Skeletal muscle tissue (tissue), 4 donors: ENCODE results near the gene FAM209B. TPM values are rescaled to one million over a fixed set of nuclear protein-coding genes. Genes with fewer than 3 reads are reported as not detected.
"Not testable (repeated sequence)": the region's sequence is repeated elsewhere in the genome, so short reads cannot be mapped to it uniquely, and the experiment has no call there.

ENCODE experiments used
- H3K27ac ChIP-seq: one replicate; pipeline ENCODE4 v1.7.0; 2013; ENCODE audit warnings: mild to moderate bottlenecking, low read depth, low read length, inconsistent platforms
- H3K27me3 ChIP-seq, 3 donors: one replicate each; pipeline ENCODE4 v1.7.0; 2013; ENCODE audit warnings: low read length in 3 of 3; ENCODE audit not compliant: control insufficient read depth in 3 of 3, insufficient read depth in 3 of 3
- H3K36me3 ChIP-seq, 3 donors: one replicate each; pipeline ENCODE4 v1.7.0; 2013; ENCODE audit warnings: low read length in 3 of 3; ENCODE audit not compliant: control insufficient read depth in 3 of 3, insufficient read depth in 3 of 3
- H3K4me1 ChIP-seq, 3 donors: one replicate each; pipeline ENCODE4 v1.7.0; 2013; ENCODE audit warnings: low read length in 3 of 3, mild to moderate bottlenecking in 3 of 3; ENCODE audit not compliant: control insufficient read depth in 3 of 3, insufficient read depth in 3 of 3
- H3K4me3 ChIP-seq, 3 donors: one replicate each; pipeline ENCODE4 v1.7.0; 2013; ENCODE audit warnings: low read length in 3 of 3
- H3K9ac ChIP-seq, 3 donors: one replicate each; pipeline ENCODE4 v1.7.0; 2013; ENCODE audit warnings: low read length in 3 of 3, mild to moderate bottlenecking in 3 of 3, moderate library complexity in 2 of 3, low read depth in 1 of 3
- H3K9me3 ChIP-seq, 3 donors: one replicate each; pipeline ENCODE4 v1.7.0; 2013; ENCODE audit warnings: low read length in 3 of 3; ENCODE audit not compliant: control insufficient read depth in 3 of 3
- total RNA-seq: library from RNA; depleted of rRNA; stranded (reverse); fragments of >200 nt; gene quantifications from one replicate; pipeline ENCODE4 v1.2.3, GENCODE V29; 2014
- donor health status: Osteomylitis.

Gene FAM209B
- total RNA-seq, 1 donor from 2014 or later, result not detected

GRCh38 chr20:56513161-56514150 lies 19.6 kb upstream of the FAM209B start:
- no peak overlapping the region for H3K4me3 ChIP-seq
- no peaks in the 10 kb centered on the region for H3K27me3 ChIP-seq
- H3K36me3 ChIP-seq, result peaks cover 32 to 46% (median 44%) of the 10 kb centered on the region in 3 donors
- no peaks in the 10 kb centered on the region for H3K9me3 ChIP-seq
- H3K27ac ChIP-seq, result no peak overlapping the region
- H3K4me1 ChIP-seq, result peaks cover 0 to 3% (median 0%) of the 10 kb centered on the region in 3 donors
- H3K9ac ChIP-seq, result no peak overlapping the region

GRCh38 chr20:56516631-56517030 lies 16.4 kb upstream of the FAM209B start:
- Histone ChIP-seq H3K9me3 (peaks cover 0 to 6% (median 4%) of the 10 kb centered on the region in 3 donors), H3K27me3 (no peaks in the 10 kb centered on the region), H3K4me3 (no peak overlapping the region), H3K9ac (no peak overlapping the region), H3K4me1 (peaks cover 0 to 3% (median 0%) of the 10 kb centered on the region in 3 donors), H3K27ac (no peak overlapping the region), H3K36me3 (peaks cover 48 to 63% (median 62%) of the 10 kb centered on the region in 3 donors)

- Histone ChIP-seq H3K4me3 (no peak overlapping the region), H3K9ac (no peak overlapping the region), H3K27me3 (no peaks in the 10 kb centered on the region), H3K27ac (no peak overlapping the region), H3K4me1 (peaks cover 0 to 3% (median 0%) of the 10 kb centered on the region in 3 donors), H3K9me3 (peaks cover 0 to 6% (median 4%) of the 10 kb centered on the region in 3 donors), H3K36me3 (peaks cover 47 to 63% (median 62%) of the 10 kb centered on the region in 3 donors)
These were observed 15.8 kb upstream of the FAM209B start for GRCh38 chr20:56517211-56517610.

GRCh38 chr20:56517641-56518040 lies 15.4 kb upstream of the FAM209B start:
- no peaks in the 10 kb centered on the region for H3K27me3 ChIP-seq
- no peak overlapping the region for H3K9ac ChIP-seq
- H3K9me3 ChIP-seq, result peaks cover 0 to 6% (median 4%) of the 10 kb centered on the region in 3 donors
- peaks cover 0 to 3% (median 0%) of the 10 kb centered on the region in 3 donors for H3K4me1 ChIP-seq
- H3K4me3 ChIP-seq, result no peak overlapping the region
- no peak overlapping the region for H3K27ac ChIP-seq
- H3K36me3 ChIP-seq, result peaks cover 46 to 62% (median 58%) of the 10 kb centered on the region in 3 donors

- H3K27ac ChIP-seq, result no peak overlapping the region
- H3K4me1 ChIP-seq, result peaks cover 0 to 3% (median 0%) of the 10 kb centered on the region in 3 donors
- H3K36me3 ChIP-seq, result peaks cover 41 to 60% (median 54%) of the 10 kb centered on the region in 3 donors
- H3K9me3 ChIP-seq, result peaks cover 0 to 6% (median 4%) of the 10 kb centered on the region in 3 donors
- no peak overlapping the region for H3K4me3 ChIP-seq
- H3K9ac ChIP-seq, result no peak overlapping the region
- no peaks in the 10 kb centered on the region for H3K27me3 ChIP-seq
These were observed 14.9 kb upstream of the FAM209B start for GRCh38 chr20:56518126-56518525.

GRCh38 chr20:56518721-56519398 lies 14.2 kb upstream of the FAM209B start:
- Histone ChIP-seq H3K27me3 (no peaks in the 10 kb centered on the region), H3K4me3 (no peak overlapping the region), H3K4me1 (peaks cover 0 to 3% (median 0%) of the 10 kb centered on the region in 3 donors), H3K36me3 (peaks cover 34 to 52% (median 46%) of the 10 kb centered on the region in 3 donors), H3K27ac (no peak overlapping the region), H3K9me3 (peaks cover 0 to 6% (median 4%) of the 10 kb centered on the region in 3 donors), H3K9ac (no peak overlapping the region)

GRCh38 chr20:56519551-56519950 lies 13.5 kb upstream of the FAM209B start:
- Histone ChIP-seq H3K9ac (no peak overlapping the region), H3K27ac (no peak overlapping the region), H3K9me3 (peaks cover 0 to 6% (median 4%) of the 10 kb centered on the region in 3 donors), H3K36me3 (peaks cover 32 to 47% (median 44%) of the 10 kb centered on the region in 3 donors), H3K4me3 (no peak overlapping the region), H3K4me1 (peaks cover 0 to 3% (median 0%) of the 10 kb centered on the region in 3 donors), H3K27me3 (no peaks in the 10 kb centered on the region)

- Histone ChIP-seq H3K4me3 (no peak overlapping the region), H3K4me1 (peaks cover 0 to 3% (median 0%) of the 10 kb centered on the region in 3 donors), H3K9me3 (peaks cover 0 to 6% (median 4%) of the 10 kb centered on the region in 3 donors), H3K36me3 (peaks cover 32 to 47% (median 44%) of the 10 kb centered on the region in 3 donors), H3K27me3 (no peaks in the 10 kb centered on the region), H3K9ac (no peak overlapping the region), H3K27ac (no peak overlapping the region)
These were observed 12.9 kb upstream of the FAM209B start for GRCh38 chr20:56520180-56520579.

- H3K36me3 ChIP-seq, result peaks cover 32 to 41% (median 38%) of the 10 kb centered on the region in 3 donors
- not testable (repeated sequence) for H3K9ac ChIP-seq, H3K27me3 ChIP-seq, H3K27ac ChIP-seq, H3K4me1 ChIP-seq, H3K9me3 ChIP-seq, H3K4me3 ChIP-seq
These were observed 12.2 kb upstream of the FAM209B start for GRCh38 chr20:56520746-56521354.
